Measurements from ENCODE around the gene PCK2.
A peak's percentile ranks its signal among the peaks of the same experiment; 100 is the strongest.

The PCK2 gene

GRCh38 chr14:24114532-24115421 lies 20.7 kb downstream of the PCK2 start, which contains the start of the genes DCAF11 and NRL:
Gene DCAF11 (plus strand): TSS chr14:24114777. CDS start chr14:24115595, 818 bp downstream.
Gene NRL (minus strand): TSS chr14:24114949. CDS start chr14:24082848, 32,101 bp downstream.
- TF ChIP-seq, protein P1, sequence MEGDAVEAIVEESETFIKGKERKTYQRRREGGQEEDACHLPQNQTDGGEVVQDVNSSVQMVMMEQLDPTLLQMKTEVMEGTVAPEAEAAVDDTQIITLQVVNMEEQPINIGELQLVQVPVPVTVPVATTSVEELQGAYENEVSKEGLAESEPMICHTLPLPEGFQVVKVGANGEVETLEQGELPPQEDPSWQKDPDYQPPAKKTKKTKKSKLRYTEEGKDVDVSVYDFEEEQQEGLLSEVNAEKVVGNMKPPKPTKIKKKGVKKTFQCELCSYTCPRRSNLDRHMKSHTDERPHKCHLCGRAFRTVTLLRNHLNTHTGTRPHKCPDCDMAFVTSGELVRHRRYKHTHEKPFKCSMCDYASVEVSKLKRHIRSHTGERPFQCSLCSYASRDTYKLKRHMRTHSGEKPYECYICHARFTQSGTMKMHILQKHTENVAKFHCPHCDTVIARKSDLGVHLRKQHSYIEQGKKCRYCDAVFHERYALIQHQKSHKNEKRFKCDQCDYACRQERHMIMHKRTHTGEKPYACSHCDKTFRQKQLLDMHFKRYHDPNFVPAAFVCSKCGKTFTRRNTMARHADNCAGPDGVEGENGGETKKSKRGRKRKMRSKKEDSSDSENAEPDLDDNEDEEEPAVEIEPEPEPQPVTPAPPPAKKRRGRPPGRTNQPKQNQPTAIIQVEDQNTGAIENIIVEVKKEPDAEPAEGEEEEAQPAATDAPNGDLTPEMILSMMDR (IDR thresholded peaks at IDR 0.05; ENCODE audit: borderline replicate concordance, control extremely low read depth, extremely low read depth, insufficient read depth, missing control alignments), result no peak
- in situ Hi-C loops (cut with MboI; ENCODE audit: low sequenced_read_pairs, unreplicated experiment), result no loop called here
- peak; percentile 98 for DNase-seq (ENCODE audit: low spot score)

DNA sequence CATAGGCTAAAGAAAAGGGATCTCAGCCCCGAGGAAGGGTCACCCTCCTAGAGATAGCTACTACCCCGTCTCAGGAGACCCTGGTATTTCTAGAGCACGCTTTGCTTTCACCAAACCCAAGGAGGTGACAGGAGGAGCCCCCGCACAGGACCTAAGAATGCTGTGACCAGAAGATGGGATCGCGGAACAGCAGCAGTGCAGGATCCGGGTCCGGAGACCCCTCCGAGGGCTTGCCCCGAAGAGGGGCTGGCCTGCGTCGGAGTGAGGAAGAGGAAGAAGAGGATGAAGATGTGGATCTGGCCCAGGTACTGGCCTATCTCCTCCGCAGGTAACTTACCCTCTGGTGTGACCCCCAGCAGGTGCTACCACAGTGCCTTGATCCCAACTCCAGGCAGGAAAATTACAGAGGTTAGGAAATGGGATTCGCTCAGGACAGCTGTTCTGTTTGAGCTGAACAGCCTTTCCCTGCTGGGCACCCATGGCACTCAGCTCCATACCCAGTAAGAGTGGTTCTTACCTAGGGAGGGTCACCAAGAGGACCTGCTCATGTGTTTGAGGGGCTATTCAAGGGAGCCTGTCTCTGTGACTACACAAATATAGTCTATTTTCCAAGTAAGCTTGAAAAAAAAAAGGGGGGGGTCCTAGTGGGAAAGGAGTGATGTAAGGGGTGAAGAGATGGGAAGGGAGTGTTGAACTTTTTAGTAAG lies 21.5 kb downstream of the PCK2 start:
- TF ChIP-seq, protein P1 (IDR thresholded peaks at IDR 0.05; ENCODE audit: borderline replicate concordance, control extremely low read depth, extremely low read depth, insufficient read depth, missing control alignments), result no peak
- in situ Hi-C loops (cut with MboI; ENCODE audit: low sequenced_read_pairs, unreplicated experiment), result no loop called here
- DNase-seq (ENCODE audit: low spot score), result no peak

GRCh38 chr14:24116128-24116814 lies 22.2 kb downstream of the PCK2 start:
- TF ChIP-seq, protein P1 (IDR thresholded peaks at IDR 0.05; ENCODE audit: borderline replicate concordance, control extremely low read depth, extremely low read depth, insufficient read depth, missing control alignments), result no peak
- DNase-seq (ENCODE audit: low spot score), result no peak
- in situ Hi-C loops (cut with MboI; ENCODE audit: low sequenced_read_pairs, unreplicated experiment), result no loop called here

- TF ChIP-seq, protein P1 (IDR thresholded peaks at IDR 0.05; ENCODE audit: borderline replicate concordance, control extremely low read depth, extremely low read depth, insufficient read depth, missing control alignments), result no peak
- DNase-seq (ENCODE audit: low spot score), result no peak
- in situ Hi-C loops (cut with MboI; ENCODE audit: low sequenced_read_pairs, unreplicated experiment), result no loop called here
Measured at GRCh38 chr14:24117179-24117578, 23.1 kb downstream of the PCK2 start.

GRCh38 chr14:24119691-24120090 lies 25.6 kb downstream of the PCK2 start:
- TF ChIP-seq, protein P1 (IDR thresholded peaks at IDR 0.05; ENCODE audit: borderline replicate concordance, control extremely low read depth, extremely low read depth, insufficient read depth, missing control alignments), result no peak
- in situ Hi-C loops (cut with MboI; ENCODE audit: low sequenced_read_pairs, unreplicated experiment), result no loop called here
- no peak for DNase-seq (ENCODE audit: low spot score)

- TF ChIP-seq, protein P1 (IDR thresholded peaks at IDR 0.05; ENCODE audit: borderline replicate concordance, control extremely low read depth, extremely low read depth, insufficient read depth, missing control alignments), result no peak
- in situ Hi-C loops (cut with MboI; ENCODE audit: low sequenced_read_pairs, unreplicated experiment), result no loop called here
- no peak for DNase-seq (ENCODE audit: low spot score)
Measured at GRCh38 chr14:24121210-24121609, 27.1 kb downstream of the PCK2 start.
